Stimulated activated naive CD4-positive, alpha-beta T cell treated with Interleukin-2 at 50 U/mL for 16 hours (primary cell): ENCODE results near the gene PLPP4.
"Not testable (repeated sequence)": the region's sequence is repeated elsewhere in the genome, so short reads cannot be mapped to it uniquely, and the experiment has no call there.

Experiments
- DNase-seq: peaks from one replicate; lab custom pipeline; 2025; lab: John Stamatoyannopoulos, UW

Gene PLPP4

DNA sequence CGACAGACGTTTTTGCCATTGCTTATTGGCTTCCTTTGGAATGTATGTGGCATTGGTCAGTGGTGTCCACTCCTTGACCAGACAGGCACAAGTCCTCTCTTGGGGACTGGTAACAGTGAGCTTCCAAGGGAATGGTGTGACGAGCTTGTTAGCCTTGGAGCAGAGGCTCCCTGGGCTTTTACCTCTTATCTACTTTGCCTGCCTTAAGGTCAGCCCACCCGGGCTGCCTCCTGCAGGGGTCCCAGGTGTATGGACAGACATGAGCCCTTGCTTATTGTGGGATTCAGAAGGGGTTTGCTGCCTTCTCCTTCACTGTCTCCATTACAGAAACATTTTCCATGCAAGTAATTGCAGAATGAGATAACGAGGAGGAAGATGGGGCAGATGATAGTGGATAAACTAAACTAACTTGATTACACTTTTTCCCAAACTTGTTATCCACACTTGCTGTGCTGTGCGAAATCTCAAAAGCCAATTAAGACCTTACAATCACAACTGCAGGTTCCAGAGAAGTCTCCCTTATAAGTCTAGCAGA is 29.7 kb downstream of the PLPP4 start:
- DNase-seq, result no peak

DNA sequence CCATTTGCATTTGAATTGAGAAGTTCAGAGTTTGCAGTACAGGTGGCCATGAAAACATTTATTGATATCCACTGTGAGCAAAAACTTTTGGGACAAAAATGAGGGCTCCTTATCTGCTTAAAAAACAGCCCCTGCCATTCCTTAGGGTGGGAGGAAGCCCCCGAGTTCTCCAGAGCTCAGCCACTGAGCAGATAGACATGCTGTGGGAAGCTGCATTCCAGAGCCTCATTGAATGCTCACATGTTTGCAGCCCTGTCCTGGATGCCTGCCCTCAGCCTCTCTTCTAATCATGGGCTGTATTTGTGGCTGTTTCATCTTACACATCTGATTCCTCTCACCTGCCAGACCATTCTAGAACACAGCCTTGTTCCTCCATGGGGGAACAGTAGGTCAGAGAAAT is 33.3 kb downstream of the PLPP4 start:
- no peak for DNase-seq

DNA sequence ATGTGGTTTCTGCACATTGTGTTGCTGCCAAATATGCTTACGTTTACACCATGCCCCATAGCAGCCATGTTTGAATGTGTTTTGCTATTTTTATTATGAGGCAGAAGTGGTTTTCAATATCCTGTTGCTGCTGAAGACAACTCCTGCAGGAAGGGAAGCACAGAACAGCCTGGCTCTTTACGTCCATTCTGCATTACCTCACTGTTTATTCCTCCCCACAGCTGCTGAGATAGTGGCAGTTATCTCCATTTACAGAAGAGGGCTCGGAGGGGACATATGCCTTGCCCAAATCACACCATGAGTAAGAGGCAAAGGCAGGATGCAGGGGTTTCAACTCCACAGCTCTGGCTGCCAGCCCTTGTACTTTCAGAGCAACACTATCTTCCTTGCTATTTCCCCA is 35.3 kb downstream of the PLPP4 start:
- no peak for DNase-seq

DNA sequence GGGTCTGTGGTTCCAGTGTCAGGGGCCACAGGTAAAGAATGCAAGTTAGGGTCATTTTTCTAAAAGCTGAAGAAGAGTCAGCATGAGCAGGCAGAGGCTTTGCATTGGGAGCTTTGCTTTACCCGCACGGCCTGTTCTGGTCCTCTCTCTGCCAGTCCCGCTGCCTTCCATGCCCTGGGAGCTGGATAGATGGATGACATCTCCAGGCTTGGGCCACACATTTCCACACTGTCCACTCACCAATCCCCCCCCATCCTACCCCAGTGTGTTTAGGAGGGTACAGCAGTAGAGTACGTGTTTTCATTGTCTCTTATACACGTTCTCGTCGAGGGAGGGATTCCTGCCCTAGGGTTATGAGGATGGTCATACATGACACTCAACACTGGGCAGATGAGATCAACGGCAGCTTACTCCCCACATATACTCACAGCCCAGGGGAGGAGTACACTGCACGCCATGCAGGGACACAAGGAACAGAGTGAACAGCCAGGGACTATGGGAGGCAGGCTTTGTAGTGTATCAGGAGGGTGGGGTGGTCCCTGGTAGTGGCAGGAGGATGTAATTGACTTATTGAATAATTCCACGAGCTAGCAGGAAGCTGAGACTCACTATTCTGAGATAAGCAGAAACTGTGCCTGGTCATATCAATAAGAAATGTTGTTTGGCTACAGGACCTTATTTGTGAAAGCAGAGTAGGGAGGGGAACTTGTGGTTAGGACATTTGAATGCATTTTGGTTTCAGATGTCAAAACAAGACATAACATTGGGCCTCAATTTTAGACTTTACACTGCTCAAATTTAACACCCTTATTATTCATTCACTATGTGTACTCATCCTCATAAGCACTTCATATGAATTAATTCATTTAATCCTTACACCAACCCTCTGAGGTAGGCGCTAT is 36.6 kb downstream of the PLPP4 start:
- no peak for DNase-seq

DNA sequence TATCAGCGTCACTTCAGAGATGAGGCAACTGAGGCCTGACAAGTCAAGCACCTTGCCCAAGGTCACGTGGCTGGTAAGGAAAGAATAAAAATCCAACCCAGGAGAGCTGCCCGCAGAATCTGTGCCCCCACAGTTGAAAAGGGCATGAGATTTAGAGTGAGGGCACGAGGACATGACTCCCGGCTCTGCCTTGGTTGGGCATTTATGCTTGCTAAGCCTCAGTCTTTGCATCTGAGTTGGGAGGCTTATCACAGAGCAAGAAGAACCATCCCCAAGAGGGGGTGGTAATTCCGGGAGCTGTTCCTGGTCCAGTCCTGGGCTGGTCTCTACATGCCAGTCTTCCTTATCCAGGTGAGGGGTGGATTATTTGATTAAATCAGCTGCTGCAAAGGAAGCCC is 37.3 kb downstream of the PLPP4 start:
- no peak for DNase-seq

DNA sequence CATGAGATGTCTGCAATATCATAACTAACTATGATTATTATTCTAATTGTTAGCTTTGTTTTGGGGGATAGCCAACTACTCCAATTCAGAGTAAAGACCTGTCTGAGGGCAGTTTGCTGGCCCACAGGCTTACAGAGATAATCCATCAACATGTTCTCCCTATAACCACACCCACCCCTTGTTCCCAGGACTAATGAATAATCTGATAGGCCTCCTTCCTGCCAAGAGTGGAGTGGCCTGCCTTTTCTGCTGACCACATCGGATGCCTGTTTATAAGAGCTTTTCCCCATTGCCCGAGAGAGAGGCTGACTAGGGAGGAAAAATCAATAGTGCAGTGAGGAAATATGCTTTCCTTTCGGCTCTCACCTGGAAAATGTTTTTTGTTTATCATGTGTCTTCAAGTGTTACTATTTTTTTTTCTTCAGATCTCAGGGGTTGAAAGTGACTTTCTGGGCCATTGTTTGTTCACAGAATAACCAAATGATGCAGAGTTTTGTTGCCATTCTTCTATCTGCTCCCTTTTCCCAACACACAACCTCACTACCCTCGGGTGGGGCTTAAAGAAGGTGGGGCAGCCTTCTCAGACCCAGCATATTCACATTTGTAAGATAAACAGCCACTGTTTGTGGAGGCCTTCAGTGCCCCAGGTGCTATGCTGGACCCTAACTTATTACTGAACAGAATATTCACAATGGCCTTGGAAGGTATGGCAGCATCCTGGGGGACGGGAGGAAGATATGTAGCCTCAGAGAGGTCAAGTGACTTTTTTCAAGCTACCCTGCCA is 38.4 kb downstream of the PLPP4 start:
- no peak for DNase-seq

DNA sequence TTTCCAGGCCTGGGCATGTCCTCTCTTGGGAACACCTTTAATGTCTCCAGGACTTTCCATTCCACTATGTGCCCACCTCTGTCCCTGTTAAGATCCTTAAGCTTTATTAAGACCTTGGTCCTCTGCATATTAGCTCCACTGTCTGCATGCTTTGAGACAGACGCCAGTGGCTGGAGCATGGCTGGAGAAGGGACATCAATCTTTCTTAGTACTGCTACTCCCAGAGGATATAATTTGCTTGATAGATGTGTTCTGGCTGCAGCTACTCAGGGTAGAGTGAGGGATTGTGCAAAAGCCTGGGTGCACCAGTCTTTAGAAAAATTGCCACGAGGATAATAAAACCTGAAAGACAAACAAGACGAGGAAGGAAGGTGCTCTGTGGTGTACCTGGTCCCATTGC is 42.9 kb downstream of the PLPP4 start:
- DNase-seq, result no peak

DNA sequence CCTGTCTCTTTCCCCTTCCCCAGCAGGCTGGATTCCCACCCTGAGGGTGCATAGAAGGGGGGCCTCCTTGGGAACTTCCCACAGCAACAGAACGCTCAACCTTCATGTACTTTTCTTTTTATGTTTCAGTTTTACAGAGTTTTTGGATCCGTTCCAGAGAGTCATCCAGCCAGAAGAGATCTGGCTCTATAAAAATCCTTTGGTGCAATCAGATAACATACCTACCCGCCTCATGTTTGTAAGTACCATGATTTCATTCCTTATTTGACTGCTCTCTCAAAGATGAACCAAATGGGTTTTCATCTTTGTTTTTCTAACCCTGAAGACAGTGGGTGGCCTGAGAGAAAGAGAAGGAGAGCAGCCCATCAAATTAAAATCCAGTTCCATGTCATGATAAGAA is 46.7 kb downstream of the PLPP4 start:
- DNase-seq, result no peak

DNA sequence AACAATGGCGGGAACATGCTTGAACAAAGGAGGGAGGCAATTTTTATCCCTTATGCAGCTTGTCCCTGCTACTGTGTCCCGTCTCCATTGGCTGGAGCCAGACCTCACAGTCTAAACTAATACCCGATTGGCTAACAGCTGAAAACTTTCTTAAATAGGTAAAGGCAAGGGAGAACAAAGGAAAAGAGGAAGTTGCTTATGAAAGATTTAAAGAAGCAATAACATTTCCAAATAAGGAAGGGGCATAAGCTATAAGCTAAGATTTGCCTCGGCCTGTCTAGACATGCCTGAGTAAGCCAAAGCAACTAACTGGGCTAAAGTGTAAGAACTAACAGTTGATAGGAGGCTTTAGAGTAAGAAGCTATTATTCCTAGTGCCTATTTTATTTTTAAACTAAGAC is 47.2 kb downstream of the PLPP4 start:
- DNase-seq, result not testable (repeated sequence)

DNA sequence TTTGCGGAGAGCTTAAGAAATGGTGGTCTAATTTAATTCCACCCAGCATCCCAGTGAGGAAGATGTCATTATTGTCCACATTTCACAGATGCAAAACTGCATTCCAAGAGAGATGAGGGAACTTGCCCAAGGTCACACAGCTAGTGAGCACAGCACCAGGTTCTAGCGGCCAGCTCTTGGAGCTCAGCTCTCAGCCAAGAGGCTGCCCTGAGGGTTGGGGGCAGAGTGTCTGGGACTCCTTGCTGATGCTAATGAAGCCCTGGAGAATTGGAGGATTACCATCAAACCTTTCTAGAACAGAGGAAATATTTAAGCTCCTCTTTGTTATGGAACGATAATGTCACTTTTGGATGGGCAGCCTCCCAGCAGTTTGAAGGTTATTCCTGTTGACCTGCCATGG is 48.0 kb downstream of the PLPP4 start:
- no peak for DNase-seq

DNA sequence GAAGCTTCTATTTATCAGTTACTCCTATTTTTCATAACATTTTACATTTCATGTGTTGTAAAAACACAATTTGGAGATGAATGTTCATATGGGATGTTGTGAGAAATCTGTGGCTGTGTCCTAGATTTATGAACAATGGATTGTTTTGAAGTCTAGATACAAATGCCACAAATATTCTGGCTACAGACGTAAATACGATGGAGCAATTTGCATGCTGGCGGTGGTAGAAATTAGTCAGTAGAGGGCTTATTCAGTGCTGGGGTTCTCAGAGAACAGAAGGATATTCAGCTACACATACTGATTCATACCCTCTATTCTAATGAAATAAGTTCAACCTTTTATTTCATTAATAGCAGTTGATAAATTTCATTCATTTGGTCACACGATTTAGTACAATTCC is 48.8 kb downstream of the PLPP4 start:
- no peak for DNase-seq

DNA sequence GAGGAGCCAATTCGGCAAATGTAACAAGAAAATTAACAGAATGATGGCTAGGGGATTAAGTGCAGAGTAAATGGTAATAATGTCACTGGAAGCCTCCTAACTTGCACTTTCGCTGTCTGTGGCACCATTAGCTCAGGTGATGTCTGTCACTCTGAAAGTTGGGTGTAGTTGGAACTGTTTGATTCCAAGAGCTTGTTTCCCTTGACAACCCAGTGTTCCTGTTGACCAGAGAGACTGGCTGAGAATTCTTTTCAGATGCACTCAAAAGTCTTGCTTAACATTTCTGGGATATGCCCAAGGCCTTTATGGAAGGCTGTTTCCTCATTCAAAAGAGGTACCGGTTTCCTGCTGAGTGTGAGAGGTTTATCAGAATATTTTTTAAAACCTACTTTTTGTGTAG is 49.6 kb downstream of the PLPP4 start:
- DNase-seq, result no peak

DNA sequence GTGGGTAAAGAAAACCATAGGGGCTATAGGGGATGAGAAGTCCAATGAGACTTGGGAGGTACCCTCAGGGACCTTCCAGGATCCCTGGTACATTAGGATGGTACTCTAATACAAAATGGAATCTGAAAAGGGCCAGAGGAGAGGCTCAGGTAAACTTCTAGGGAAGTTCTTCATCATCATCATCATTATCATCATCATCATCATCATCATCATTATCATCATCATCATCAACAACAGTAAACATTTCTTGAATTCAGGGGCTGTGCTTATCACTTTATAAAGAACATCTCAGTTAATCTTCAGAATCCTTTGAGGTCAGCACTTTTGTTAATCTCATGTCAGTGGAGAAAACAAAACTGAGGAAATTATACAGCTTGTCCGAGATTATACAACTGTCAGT is 50.1 kb downstream of the PLPP4 start:
- no peak for DNase-seq

DNA sequence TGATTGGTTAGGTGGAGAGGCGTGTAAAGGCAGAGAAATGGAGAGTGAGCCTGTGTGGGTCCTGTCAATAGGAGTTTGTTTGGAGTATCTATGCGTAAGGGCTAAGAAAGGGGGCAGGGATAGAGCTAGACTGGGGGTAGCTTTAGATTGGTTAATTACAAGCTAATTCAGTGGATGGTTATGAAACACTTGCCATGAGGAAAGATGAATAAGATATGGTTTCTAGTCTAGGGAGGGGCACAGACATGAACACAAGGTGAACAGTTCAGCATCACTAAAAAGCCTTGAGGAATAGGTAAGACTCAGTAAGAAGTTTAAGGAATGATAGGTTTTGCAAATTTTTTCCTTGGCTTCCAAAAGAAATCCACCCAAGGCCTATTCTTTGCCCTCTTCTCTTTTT is 50.6 kb downstream of the PLPP4 start:
- no peak for DNase-seq

DNA sequence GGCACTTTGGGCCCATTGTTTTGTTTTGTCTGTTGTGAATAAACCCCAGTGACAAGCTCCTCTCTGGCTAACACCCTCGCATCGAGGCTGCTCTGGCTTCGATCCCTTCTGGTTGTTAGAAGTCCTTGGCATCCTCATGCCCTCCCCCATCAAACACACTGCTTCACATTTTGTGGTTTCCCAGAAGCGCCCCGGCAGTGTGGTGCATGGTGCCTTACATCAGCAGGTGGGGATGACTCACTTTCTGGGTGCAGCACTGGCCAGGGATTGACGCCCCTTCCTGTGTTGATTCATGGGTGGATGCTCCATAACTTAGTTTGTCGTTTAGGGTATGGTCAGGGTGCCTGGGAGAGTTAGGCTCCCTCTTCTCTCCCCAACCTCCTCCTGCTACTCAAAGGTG is 51.4 kb downstream of the PLPP4 start:
- no peak for DNase-seq

DNA sequence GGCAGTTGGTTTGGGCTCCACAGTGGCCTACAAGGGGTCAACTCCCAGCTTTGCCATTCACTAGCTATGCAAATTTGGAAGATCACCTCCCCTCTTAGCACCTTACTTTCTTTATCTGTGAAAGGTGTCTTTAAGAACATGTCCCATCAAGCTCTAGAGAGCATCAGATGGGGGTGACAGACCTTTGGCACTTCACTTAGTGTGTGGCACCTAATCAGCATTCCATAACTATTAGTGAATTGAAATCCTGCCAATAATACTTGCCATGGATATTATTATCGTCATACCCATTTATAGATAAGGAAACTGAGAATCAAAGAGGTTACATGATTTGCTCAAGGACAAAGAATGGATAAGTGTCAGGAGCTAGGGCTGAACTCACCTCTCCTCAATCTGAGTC is 51.9 kb downstream of the PLPP4 start:
- no peak for DNase-seq

DNA sequence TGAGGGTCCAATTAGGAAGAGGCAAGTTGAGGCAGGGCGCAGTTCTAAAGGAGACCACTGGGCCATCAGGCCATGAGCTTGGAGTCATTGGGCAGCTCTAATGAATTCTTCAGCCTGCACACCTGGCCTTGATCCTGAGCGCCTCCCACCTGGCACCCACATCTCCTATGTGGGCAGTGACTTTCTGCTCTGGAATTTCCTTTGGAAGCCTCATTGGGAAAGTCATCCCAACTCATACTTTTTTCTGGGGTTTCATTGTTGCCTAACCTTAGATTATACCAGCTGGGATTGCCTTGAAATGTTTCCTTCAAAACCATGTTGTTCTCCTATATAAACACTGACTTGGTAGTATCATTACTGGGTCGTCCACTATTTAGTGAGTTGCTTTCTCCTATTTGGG is 54.1 kb downstream of the PLPP4 start:
- DNase-seq, result no peak

DNA sequence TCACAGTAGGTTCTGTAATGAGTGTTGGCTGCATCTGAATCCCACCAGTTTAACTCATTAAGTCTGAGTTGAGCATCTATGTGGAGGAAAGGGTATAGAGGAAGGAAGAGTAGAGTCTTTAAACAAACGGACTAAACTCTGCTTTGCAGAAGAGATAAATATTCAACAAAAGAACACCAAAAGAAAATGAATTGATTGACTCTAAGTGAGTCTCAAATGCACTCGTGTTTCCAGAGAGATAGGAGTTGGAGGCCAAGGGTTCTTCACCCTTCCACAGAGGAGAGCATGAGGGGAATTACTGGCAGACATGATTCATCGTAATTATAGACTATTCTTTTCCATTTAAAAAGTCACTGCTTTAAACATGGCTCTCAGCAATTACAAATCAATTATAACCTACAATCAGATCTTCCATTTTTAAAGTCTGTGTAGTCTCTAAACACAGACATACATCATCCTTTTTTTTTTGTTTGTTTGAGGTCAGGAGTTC is 56.3 kb downstream of the PLPP4 start:
- no peak for DNase-seq

DNA sequence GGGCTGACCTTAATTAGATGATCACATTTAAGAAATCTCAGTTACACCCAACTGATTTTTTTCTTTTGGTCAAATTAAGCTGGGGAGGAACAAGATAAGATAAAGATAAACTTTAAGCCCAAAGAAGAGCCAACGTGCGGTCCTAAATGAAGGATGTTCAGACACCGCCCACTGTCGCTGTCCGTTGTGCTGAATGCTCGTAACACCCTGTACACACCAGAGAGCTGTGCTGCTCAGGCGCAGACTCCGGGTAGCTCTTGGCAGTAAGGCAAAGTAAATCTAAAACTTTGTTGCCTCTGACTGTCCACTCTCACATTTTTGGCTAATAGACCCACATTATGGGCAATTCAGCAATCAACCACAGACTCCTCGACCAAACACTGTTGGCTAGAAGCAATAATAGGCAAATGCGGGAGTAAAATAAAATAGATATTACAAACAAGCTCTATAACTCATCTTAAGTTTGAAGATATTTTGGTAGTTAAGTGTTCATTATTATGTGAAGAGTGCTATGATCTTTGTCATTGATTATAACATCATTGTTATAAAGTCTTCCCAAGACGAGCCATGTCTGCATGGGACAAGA is 57.1 kb downstream of the PLPP4 start:
- DNase-seq, result no peak

DNA sequence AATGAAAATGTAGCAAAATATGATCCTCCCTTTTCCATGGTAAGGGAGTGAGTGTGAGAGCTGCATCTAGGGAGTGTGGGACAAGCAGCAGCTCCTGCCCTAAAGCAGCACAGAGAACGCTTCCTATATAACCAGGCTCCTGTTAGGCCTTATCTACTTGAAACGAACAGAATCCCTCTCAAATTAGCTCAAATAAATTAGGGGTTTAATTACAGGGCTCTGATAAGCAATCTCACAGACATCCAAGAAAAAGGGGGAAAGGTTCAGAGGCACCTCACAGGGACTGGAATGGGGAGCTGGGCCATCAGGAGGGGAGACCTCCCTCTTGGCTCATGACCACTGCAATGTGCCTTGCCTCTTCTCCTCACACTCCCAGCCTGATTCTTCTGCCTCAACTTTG is 57.9 kb downstream of the PLPP4 start:
- no peak for DNase-seq

DNA sequence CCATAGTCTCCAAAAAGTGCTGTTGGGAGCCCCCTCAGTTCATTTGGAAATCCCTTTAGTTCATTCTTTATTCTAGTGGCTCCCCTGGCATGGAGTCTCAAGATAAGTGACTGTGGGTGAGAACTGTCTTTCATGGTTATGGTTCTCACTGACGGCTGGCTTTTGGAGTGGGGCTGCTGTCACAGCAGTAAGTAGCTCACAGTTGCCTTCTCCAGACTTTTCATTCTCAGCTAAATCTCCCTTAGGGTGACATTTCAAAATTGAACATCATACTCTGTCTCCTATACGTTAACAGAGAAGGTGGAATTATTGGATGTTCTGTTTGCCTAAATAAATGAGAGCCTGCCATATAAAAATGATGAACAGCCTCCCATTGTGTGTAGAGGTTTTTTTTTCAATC is 58.7 kb downstream of the PLPP4 start:
- DNase-seq, result no peak

DNA sequence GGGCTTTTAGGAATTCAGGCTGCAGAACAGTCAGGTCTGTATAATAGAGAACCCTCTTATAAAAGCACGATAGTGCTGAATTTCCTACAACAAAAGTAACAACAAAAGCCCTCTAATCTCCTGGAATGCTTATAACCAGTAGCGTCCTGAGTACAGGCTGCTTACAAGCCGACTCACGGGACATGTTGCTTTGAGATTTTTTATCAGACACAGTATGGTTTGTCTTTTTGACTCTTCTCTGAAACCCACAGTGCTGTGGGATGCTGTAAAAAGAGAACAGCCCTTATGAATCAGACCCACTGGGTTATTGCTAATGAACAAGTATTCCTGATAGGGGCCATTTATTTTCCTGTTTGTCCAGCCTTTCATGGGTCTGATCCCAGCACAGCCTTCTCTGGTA is 59.4 kb downstream of the PLPP4 start:
- no peak for DNase-seq

DNA sequence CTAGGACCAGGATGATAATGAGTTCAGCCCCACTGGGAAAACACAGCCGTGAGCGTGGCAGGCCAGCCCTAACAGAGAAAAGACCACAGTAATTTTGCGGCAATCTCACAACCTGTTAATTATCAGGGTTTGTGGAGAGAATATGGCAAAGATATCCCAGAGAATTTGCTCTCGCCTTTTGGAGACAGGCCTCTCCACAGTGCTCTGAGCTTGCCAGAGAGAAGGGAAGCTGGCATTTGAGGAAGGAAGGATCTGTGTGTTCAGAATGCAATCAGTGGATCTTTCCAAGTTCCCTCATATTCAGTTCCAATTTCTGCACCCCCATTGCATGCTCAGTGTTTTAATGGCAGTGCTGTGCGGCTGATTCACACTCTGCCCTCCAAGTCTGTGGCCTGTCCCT is 60.2 kb downstream of the PLPP4 start:
- no peak for DNase-seq
